ENCODE data around the gene ARF6. TPM values are rescaled to one million over a fixed set of nuclear protein-coding genes. Genes with fewer than 3 reads are reported as not detected.
"Not testable (repeated sequence)": the region's sequence is repeated elsewhere in the genome, so short reads cannot be mapped to it uniquely, and the experiment has no call there.

ARF6 gene
- total RNA-seq, 1 donor from 2014 or later = 86.0 TPM

DNA sequence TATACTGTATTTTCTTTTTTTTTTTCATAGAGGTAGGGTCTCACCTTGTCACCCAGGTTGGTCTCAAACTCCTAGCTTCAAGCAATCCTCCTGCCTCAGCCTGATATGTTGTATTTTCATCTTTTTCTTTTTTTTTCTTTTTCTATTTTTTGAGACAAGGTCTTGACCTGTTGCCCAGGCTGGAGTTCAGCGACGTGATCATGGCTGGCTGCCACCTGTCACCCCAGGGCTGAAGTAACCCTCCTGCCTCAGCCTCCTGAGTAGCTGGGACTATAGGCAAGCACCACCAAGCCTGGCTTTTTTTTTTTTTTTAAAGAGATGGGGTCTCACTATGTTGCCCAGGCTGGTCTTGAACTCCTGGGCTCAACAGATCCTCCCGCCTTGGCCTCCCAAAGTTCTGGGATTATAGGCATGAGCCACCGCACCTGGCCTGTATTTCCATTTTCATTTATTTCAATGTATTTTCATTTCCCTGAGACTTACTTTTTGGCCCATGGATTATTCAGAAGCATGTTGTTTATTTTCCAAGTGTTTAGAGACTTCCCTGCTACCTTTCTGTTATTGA lies 16.2 kb upstream of the ARF6 start:
- DNase-seq (ENCODE audit: low read depth, low spot score) = no peak

DNA sequence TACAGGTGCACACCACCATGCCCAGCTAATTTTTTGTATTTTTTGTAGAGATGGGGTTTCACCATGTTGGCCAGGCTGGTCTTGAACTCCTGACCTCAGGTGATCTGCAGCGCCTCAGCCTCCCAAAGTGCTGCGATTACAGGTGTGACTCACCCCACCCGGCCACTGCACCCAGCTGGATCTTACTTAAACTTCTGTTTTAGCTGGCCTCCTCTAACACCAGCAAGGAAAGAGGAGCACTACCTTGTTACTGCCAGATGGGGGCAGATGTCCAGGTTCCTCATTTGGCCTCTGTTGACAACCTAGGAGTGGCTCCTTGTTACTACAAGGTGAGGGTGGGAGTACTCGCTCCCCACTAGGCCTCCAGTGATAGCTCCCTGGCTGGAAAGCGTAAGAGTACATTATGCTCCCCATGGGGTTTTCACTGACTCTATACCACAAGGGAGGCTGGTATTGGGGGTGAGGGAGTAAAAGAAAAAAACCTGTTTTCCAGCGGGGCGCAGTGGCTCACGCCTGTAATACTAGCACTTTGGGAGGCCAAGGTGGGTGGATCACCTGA lies 13.2 kb upstream of the ARF6 start:
- no peak for DNase-seq (ENCODE audit: low read depth, low spot score)

DNA sequence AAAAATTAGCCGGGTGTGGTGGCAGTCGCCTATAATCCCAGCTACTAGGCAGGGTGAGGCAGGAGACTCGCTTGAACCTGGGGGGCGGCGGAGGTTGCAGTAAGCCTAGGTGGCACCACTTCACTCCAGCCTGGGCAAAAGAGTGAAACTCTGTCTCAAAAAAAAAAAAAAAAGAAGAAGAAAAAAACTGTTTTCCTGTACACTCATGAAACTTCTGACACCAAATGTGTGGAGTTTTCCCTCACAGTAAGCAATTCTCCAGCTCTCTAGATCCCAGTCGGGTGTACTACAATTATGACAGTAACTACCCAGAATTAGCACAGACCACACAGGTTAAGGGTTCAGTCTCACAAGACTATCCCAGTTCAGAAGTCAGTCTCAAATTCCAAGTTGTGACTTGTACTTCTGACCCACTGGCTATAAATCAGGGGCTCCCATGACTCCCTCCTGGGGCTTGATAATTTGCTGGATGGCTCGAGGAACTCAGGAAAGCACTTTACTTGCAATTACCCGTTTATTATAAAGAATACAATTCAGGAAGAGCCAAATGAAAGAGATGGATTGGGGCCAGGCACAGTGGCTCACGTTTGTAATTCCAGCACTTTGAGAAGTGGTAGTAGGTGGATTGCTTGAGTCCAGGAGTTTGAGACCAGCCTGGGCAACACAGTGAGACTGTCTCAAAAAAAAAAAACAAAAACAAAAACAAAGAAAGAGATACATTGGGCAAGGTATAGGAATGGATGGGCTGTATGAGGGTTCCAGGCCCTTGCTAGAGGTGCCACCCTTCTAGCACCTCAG lies 12.4 kb upstream of the ARF6 start:
- DNase-seq (ENCODE audit: low read depth, low spot score) = no peak

DNA sequence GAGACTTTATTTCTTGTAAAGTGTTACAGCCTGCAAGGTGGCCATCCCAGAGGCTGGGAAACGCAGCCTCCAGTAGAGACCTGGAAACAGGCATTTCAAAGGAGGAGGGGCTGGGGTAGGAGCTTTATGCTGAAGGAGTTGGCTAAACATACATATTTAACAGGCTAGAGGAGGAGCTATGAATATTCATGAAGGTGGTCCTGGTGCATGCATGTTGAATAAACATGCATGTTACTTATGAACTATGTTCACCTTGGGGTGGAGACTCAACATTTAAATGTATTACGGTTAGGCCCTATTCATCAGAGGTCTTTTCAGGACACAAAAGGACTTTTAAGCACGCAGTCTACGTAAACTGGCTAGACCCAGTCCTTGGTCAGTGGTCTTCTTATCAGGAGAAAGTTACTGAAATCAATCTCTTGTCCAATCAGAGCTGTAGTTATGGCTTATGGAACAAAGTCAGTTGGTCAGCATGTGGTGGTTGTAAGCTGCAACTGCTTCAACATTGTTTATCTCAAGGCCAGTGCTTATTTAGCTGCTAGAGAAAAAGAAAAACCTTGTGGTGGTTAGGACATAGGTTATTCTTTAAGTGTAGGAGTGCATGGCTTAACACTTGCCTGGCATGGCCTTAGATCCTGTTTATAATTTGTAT lies 11.4 kb upstream of the ARF6 start:
- DNase-seq (ENCODE audit: low read depth, low spot score) = no peak

DNA sequence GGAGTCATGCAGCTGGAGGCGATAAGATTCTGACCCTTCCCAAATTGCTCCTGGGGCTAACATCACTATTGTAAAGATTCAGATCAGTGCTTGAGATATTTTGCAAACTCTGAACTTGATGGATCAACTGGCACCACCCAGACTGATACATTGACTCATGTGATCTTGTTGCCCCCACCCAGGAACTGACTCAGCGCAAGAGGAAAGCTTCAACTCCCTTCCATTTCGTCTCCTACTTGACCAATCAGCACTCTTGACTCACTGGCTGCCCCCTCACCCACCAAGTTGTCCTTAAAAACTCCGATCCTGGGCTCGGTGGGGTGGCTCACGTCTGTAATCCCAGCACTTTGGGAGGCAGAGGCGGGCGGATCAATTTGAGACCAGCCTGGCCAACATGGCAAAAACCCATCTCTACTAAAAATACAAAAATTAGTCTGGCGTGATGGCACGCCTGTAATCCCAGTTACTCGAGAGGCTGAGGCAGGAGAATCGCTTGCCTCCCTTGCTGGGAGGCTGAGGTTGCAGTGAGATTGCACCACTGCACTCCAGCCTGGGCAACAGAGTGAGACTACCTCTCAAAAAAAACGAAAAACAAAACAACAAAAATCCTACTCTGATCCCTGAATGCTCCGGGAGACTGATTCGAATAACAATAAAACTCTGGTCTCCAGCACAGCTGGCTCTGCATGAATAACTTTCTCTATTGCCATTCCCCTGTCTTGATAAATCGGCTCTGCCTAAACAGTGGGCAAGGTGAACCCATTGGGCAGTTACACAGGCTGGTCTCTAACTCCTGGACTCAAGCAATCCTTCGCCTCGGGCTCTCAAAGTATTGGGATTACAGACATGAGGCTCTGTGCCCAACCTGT lies 9.8 kb upstream of the ARF6 start:
- no peak for DNase-seq (ENCODE audit: low read depth, low spot score)

DNA sequence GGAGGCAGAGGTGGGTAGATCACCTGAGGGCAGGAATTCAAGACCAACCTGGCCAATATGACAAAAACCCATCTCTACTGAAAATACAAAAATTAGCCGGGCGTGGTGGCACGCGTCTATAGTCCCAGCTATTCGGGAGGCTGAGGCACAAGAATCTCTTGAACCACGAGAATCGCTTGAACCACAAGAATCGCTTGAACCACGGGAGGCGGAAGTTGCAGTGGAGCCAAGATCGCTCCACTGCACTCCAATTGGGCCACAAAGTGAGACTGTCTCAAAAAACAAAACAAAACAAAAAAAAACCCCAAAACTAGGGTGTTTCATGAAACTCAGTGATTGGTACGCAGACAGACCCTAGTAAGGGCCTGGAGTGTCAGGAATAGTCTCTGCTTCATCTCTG lies 6.4 kb upstream of the ARF6 start:
- DNase-seq (ENCODE audit: low read depth, low spot score) = no peak

GRCh38 chr14:49888293-49888692 lies 4.6 kb upstream of the ARF6 start:
- DNase-seq (ENCODE audit: low read depth, low spot score) = no peak

DNA sequence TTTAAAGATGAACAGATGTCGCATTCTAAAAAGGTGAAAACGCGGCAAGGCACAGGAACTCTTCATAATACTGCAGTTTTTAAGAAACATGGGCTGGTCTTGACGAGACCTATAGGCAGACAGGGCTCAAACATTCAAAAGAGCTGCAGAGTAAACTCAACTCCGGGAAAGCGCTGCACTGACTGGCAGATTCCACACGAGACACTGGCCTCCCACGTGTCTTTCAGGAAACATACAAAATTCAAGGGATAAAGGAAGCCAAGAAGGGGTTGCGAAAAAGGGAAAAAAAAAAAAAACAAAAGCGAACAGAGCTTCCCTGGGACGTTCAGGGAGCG lies 614 bp upstream of the ARF6 start:
- no peak for DNase-seq (ENCODE audit: low read depth, low spot score)

DNA sequence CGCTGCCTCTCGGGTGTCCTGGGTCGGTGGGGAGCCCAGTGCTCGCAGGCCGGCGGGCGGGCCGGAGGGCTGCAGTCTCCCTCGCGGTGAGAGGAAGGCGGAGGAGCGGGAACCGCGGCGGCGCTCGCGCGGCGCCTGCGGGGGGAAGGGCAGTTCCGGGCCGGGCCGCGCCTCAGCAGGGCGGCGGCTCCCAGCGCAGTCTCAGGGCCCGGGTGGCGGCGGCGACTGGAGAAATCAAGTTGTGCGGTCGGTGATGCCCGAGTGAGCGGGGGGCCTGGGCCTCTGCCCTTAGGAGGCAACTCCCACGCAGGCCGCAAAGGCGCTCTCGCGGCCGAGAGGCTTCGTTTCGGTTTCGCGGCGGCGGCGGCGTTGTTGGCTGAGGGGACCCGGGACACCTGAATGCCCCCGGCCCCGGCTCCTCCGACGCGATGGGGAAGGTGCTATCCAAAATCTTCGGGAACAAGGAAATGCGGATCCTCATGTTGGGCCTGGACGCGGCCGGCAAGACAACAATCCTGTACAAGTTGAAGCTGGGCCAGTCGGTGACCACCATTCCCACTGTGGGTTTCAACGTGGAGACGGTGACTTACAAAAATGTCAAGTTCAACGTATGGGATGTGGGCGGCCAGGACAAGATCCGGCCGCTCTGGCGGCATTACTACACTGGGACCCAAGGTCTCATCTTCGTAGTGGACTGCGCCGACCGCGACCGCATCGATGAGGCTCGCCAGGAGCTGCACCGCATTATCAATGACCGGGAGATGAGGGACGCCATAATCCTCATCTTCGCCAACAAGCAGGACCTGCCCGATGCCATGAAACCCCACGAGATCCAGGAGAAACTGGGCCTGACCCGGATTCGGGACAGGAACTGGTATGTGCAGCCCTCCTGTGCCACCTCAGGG lies 679 bp downstream of the ARF6 start:
- no peak for DNase-seq (ENCODE audit: low read depth, low spot score)

- DNase-seq (ENCODE audit: low read depth, low spot score) = not testable (repeated sequence)
Measured at GRCh38 chr14:49894214-49895107, 1.6 kb downstream of the ARF6 start.

DNA sequence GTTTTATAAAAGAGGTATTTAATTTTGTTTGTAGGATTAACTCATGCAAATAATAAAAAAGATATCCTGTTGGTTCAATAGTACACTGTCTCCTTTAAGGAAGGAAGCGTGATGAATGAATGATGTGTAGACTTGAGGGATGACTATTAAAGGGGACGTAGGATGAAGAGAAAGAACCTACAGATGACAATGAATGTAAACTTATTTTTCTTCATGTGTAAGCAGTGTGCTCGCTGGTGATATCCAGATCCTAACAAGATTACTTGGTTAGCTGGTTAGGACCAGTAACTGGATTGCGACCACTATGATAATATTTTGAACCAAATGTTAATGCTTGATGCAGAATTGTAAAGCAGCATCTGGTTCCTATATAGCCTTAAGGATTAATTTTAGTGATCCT lies 2.6 kb downstream of the ARF6 start:
- no peak for DNase-seq (ENCODE audit: low read depth, low spot score)

DNA sequence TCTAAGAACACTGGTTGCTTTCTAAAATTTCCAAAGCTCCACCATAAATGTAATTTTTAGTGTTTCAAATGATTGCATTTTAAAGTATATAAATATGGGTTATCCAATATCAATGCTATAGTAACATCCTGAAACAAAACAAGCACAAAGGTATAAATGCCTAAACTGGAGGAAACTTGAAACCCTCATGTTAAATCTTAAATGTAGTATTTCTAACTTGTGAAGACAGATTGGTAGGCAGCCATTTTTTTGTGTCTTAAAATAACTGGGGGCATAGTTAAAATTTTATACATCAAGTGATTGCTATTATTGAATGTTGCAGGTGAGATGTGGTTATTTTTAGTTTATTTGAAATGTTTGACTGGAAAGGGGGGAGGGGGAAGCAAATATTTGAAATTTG lies 3.4 kb downstream of the ARF6 start:
- DNase-seq (ENCODE audit: low read depth, low spot score) = not testable (repeated sequence)

DNA sequence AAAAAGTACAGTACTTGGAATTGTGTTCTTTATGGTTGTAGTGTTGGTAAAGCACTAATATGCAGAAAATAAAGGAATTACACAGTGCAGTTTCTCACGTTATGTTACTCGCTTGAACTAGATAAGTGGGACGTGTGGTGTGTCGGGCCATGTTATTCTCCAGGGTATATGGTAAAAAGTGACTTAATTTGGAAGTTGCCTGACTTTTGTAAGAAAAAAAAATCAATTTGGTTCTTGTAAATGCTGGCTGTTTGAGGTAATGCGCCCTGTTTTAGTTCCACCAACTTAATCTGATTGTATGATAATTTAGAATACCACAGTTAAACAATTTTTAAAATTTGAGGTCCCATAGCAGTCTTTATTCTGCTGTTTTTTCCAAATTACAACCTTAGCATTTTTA lies 4.1 kb downstream of the ARF6 start:
- no peak for DNase-seq (ENCODE audit: low read depth, low spot score)

- no peak for DNase-seq (ENCODE audit: low read depth, low spot score)
Measured at GRCh38 chr14:49897414-49897813, 4.5 kb downstream of the ARF6 start.

GRCh38 chr14:49897965-49898364 lies 5.1 kb downstream of the ARF6 start:
- DNase-seq (ENCODE audit: low read depth, low spot score) = no peak

DNA sequence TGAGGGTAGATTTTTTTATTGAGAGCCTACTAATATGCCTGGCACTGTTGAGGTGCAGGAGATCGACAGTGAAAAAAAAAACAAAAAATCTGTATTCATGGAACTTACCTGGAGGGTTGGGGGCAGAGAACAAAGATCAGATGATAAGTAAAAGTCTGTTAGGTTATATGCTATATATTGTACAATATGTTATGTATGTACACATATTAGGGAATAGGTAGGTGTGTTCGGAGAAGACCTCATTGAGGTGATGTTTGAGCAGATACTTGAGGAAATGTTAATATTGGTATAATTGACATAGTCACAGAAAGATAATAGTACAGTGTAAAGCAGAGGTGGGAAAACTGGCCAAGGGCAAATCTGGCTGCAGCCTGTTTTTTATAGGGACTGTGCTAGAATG lies 5.6 kb downstream of the ARF6 start:
- no peak for DNase-seq (ENCODE audit: low read depth, low spot score)

GRCh38 chr14:49900973-49901372 lies 8.1 kb downstream of the ARF6 start:
- no peak for DNase-seq (ENCODE audit: low read depth, low spot score)

- DNase-seq (ENCODE audit: low read depth, low spot score) = not testable (repeated sequence)
Measured at GRCh38 chr14:49902679-49903246, 9.9 kb downstream of the ARF6 start.

DNA sequence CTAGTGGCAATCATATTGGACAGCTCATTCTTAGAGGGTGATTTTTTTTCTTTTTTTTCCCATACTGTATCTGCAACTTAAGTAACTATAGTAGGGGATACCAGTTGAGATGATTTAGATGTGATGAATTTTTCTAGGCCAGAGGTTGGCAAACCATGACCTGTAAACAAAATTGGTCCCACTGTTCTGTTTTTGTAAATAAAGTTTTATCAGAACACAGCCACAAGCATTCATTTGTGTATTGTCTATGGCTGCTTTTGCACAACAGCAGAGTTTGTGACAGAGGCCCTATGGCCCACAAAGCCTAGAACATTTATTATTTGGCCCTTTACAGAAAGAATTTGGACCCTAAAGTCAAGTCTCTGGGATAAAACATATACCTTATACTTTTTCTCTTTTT lies 11.4 kb downstream of the ARF6 start:
- no peak for DNase-seq (ENCODE audit: low read depth, low spot score)

Data from pulmonary artery endothelial cell (primary cell).